D721Med (cell line): ENCODE measurements around the gene ADAMTSL3.

ENCODE experiments used
- DNase-seq: peaks from one replicate; pipeline ENCODE4 v3.0.0; 2011; ENCODE audit warnings: low spot score; ENCODE audit not compliant: insufficient read length
- FAIRE-seq: peaks from 2 replicates; lab custom pipeline; 2011; peaks lifted over from hg19 to GRCh38; lab: Jason Lieb, UNC
- TF ChIP-seq, protein P1 (sequence below): IDR thresholded peaks from 2 replicates; pipeline ENCODE4 v1.5.1; 2012; ENCODE audit warnings: mild to moderate bottlenecking, control low read depth; ENCODE audit not compliant: insufficient read depth; ENCODE audit errors: missing control alignments

The ADAMTSL3 gene

DNA sequence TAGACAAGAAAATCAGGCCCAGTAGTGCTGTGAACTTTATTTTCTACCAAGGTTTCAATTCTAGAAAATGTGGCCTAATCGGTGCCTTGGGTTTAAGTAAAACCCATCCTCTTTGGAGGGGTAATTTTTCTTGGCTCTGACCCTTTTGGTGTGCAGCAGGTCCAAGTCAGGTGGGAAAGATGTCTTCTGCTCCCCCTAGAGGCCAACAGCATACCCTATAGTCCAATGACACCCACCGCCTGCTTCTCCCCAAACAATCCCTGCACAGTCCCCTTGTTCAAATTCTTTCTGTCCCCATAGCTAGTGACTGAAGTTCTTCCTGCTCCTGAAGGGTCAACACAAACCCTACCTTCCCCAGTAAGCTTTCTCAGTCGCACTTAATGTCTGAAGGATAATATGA is 319.9 kb downstream of the ADAMTSL3 start:
- FAIRE-seq (no peak), DNase-seq (no peak)
- TF ChIP-seq, protein P1, sequence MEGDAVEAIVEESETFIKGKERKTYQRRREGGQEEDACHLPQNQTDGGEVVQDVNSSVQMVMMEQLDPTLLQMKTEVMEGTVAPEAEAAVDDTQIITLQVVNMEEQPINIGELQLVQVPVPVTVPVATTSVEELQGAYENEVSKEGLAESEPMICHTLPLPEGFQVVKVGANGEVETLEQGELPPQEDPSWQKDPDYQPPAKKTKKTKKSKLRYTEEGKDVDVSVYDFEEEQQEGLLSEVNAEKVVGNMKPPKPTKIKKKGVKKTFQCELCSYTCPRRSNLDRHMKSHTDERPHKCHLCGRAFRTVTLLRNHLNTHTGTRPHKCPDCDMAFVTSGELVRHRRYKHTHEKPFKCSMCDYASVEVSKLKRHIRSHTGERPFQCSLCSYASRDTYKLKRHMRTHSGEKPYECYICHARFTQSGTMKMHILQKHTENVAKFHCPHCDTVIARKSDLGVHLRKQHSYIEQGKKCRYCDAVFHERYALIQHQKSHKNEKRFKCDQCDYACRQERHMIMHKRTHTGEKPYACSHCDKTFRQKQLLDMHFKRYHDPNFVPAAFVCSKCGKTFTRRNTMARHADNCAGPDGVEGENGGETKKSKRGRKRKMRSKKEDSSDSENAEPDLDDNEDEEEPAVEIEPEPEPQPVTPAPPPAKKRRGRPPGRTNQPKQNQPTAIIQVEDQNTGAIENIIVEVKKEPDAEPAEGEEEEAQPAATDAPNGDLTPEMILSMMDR: peak; percentile 15

- DNase-seq (no peak), FAIRE-seq (no peak)
- TF ChIP-seq, protein P1: no peak
Observed at GRCh38 chr15:83977992-83978391, 324.1 kb downstream of the ADAMTSL3 start.

DNA sequence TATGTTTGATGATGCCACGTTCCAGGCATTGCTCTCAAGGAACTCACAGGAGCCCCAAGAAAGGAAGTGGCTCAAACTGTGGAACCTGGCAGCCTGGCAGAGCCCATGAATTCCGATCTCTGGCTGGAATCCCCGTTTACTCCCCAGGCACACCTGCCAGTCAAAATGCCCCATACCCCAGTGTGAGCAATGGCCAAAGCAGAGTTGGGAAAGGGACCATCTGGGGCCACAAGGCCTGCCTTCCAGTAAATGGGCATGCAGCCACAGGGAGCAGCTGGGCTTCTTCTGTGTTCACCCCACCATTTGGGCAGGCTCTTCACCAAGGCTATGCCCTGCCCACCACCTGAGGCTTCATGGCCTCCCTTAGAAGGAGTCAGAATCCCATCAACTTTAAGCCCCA is 324.7 kb downstream of the ADAMTSL3 start:
- no peak for FAIRE-seq
- TF ChIP-seq, protein P1: no peak
- no peak for DNase-seq

- TF ChIP-seq, protein P1: no peak
Observed at GRCh38 chr15:83980637-83981036, 326.7 kb downstream of the ADAMTSL3 start.

GRCh38 chr15:83982748-83983147 is 328.8 kb downstream of the ADAMTSL3 start:
- DNase-seq (no peak), FAIRE-seq (no peak)
- TF ChIP-seq, protein P1: no peak

More at GRCh38 chr15:83980637-83981036, 326.7 kb downstream of the ADAMTSL3 start:
- FAIRE-seq: no peak
- no peak for DNase-seq

- DNase-seq (no peak), FAIRE-seq (peak; percentile 32)
- TF ChIP-seq, protein P1: no peak
Observed at GRCh38 chr15:83983634-83984458, 329.9 kb downstream of the ADAMTSL3 start.

DNA sequence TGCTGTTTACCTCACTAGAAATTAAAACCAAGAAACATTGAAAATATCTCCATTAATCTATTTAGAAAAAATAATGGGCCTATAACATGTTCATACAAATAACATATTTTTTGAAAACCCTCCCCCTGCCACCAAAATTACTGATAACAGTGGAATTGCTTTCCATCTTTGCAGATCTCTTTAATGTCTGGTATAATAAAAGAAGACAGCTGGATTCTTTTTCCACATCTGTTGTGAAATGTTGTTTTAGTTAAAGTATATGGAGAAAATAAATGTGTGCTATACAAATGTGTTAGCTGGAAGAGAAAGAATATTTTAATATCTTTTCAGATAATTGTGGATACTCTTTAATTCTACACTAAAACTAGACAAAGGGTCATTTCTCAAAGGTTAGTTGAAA is 330.7 kb downstream of the ADAMTSL3 start:
- no peak for FAIRE-seq
- no peak for DNase-seq
- TF ChIP-seq, protein P1: no peak
